Camera-type eye (tissue), 1 donor: ENCODE data around the gene POLDIP2. TPM values are rescaled to one million over a fixed set of nuclear protein-coding genes. Genes with fewer than 3 reads are reported as not detected.

ENCODE experiments used
- total RNA-seq: library from RNA; depleted of rRNA; stranded (reverse); fragments of >200 nt; gene quantifications from one replicate; pipeline ENCODE4 v1.2.3, GENCODE V29; 2014

Gene POLDIP2, protein sequence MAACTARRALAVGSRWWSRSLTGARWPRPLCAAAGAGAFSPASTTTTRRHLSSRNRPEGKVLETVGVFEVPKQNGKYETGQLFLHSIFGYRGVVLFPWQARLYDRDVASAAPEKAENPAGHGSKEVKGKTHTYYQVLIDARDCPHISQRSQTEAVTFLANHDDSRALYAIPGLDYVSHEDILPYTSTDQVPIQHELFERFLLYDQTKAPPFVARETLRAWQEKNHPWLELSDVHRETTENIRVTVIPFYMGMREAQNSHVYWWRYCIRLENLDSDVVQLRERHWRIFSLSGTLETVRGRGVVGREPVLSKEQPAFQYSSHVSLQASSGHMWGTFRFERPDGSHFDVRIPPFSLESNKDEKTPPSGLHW
- 52.9 TPM for total RNA-seq

DNA sequence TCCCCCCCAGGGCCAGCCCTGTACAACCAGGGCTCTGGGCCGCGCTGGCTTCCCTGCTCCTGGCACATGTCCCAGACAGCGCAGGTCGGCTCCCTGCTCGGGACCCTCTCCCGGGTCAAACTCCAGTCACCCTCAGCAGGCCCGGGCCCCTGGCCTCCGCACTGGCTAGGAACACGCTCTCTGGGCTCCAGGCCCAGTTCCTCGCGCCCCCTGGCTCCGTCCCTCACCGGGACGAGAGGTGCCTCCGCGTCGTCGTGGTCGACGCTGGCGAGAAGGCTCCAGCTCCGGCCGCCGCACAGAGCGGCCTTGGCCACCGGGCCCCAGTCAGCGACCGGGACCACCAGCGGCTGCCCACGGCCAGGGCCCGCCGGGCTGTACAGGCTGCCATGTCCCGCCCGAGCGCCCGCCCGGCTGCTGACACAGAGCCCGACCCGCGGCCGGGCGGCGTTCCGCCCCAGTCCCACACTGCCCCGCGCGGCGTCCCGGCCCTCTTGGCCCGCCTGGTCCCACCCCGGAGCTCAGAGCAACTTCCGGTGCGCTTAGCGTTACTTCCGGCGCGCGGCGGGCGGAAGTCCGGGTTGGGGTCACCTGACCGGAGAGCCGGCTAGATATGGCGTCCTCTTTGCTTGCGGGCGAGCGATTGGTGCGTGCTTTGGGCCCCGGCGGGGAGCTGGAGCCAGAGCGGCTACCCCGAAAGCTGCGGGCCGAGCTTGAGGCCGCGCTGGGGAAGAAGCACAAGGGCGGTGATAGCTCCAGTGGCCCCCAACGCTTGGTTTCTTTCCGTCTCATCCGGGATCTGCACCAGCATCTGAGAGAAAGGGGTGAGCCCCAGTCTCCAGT lies at the start of gene POLDIP2:
TSS of gene POLDIP2 (minus strand) at position 467 of the 840 bp plus-strand sequence. CDS start at position 388, 79 bp downstream.

DNA sequence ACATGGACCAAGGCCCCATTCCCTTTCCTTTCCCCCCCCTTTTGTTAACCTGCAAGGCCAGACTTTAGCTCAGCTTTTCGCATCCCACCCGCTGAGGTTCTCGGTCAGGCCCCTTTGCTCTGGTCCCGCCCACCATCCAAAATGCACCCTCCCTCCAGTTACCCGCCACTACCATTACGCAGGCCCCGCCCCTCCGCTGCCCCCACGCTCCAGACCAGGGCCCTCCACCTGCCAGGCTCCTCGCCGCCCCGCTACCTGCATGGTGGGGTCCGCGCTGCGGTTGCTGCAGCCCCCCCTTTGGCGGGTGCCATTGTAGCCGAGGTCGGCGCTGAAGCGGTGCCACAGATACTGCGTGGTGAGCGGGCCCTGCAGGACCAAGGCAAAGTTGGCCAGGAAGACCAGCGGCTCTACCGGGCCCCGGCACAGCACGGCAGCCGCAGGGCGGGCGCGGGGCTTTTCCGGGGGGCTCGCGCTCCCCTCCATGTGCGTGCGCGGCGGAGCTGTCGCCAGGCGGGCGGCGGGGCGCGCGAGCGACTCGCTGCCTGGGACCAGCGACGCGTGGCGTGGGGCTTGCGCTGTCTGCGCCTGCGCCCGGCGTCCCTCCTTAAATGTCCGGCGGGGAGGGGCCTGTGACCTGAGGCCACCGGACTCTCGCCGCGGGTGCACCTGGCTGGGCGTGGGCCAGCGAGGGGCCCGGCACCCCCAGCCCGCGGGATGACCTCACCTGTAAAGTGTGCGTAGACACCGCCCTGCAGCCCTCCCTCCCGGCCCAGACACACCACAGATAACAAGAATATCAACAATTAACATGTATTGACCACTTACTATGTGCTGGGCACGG lies 48.5 kb upstream of the POLDIP2 start, which contains the start of gene SLC46A1:
TSS of gene SLC46A1 (minus strand) at position 581 of the 841 bp plus-strand sequence. CDS start at position 483, 98 bp downstream.

DNA sequence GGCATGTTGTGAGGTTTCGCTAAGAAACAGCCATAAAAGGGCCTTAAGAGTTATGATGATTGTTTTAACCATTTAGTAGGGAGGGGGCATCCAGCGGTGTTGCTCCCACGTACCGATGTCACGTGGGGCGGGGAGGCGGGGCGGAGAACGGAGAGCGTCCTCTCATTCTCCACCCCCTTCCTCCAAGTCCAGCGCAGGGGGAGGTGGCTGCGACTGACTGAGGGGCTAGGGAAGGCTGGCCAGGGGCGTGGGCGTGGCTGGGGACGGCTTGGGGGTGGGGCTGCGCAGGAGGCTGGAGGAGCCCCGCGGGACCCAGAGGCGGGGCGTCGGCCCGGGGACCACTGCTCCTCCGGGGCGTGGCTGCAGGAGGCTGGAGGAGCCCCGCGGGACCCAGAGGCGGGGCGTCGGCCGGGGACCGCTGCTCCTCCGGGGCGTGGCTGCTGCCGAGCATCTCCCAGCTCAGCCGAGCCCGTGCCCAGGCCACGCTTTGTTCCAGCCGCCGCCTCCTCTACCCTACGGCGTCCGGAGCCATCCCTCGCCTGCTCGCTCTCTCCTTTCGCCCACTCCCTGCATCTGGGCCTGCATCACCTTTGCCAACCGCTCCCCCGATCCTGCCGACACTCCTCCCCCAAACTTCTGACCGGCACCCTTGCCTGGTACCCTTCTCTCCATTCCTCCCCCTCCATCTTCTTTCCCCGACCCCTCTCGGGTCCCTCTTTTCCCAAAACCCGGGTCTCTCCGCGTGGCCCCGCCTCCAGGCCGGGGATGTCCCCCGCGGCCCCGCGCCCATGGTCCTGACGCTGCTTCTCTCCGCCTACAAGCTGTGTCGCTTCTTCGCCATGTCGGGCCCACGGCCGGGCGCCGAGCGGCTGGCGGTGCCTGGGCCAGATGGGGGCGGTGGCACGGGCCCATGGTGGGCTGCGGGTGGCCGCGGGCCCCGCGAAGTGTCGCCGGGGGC lies 14.2 kb upstream of the POLDIP2 start, which contains the start of gene SARM1:
TSS of gene SARM1 (plus strand) at position 450 of the 958 bp plus-strand sequence. CDS start at position 789, 339 bp downstream.

DNA sequence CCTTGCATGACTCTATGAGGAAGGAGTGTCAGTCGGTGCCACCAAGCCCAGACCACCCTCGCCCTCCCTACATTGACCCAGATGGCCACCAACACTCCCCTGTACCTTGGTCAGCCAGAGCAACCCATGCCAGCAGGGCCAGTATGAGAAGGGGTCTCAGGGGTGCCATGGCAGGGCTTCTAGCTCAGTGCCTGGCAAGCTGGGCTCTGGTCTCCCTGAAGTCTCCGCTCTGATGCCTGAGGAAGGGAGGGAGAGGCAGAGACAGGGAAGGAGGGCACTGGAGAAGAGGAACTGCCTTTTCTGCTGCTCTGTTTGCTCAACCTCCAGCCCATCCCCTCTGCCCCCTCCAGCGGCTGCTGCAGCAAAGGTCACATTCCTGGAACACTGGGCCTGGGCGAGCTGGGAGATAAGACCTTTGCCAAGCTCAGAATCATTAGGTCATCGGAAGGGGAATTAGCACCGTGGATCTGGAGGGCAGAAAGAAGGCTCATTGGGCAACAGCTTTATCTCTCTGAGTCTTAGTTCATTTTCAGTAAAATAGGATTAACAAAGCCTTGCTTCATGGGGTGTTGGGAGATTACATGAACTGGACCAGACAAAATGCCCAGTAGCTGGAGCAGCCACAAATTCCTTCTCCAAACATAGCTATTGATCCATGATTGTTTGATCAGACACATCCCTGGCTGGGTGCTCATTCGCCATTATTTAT lies 12.9 kb upstream of the POLDIP2 start, which contains the start of gene VTN:
TSS of gene VTN (minus strand) at position 273 of the 709 bp plus-strand sequence. CDS start at position 169, 104 bp downstream.

DNA sequence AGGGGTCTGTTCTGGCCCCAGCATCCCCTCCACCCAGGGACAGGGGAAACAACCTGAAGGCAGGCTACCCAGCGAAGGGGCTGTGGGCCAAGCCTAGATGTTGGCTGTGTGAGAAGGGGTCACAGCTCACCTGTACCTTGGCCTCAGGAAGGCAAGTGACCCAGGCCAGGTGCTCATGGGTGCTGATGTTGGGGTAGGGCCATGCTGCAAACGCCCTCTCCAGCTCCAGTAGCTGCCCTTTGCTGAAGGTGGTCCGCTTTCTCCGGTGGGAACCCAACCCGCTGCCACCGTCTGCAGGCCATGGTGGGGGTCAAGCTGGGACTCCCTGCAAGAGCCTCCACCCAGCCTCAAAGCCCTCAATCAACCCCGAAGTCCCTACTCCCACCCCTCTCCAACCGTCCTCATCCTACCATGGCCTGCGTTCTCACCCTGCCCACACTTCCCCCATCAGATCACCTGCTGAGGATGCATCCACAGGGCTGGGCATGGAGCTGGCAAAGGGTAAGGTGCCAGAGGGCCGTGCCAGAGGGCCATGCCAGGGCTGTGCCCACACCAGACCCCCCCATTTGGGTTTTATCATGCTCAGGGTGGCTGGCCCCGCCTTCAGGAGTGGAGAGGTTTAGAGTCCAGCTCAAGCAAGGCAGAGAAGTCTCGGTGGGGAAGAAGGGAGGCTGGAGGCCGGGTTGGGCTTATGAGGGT lies 7.5 kb upstream of the POLDIP2 start, which contains the start of gene SEBOX:
TSS of gene SEBOX (minus strand) at position 535 of the 699 bp plus-strand sequence. CDS start at position 487, 48 bp downstream.

DNA sequence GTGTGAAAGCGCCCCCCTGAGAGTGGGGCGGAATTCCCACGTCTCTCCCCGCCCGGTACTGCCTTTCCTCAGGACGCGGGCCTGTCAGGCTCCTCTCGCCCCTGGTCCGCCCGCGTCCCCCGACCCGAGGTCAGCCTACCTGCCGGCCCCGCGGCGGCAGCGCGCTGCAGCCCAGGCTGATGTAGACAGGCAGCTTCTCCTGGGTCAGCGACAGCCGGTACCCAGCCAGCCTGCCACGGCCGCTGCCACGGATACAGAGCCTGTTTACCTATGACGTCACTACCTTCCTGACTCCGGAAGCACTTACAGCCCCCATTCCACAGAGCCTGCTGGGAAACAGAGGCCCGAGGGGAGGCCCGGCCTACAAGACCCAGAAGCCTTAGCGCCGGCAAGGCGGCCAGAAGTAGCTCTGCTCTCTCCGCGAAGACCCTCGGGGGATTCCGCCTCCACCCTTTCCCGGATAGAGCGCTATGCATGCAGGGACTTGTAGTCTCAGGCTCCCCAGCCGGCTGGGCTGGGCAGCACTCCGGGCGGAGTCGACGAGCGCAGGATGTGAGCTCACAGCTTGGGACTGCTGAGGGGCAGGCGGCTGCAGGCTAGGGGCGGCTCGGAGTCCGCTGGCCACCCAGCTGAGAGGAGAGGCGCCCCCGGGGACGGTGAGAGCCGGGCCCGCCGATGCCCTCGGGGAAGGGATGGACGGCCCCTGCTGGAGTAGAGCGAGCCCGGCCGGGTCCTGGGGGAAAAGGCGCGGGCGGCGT lies 21.9 kb downstream of the POLDIP2 start, which contains the start of the genes IFT20 and TNFAIP1:
TSS of gene IFT20 (minus strand) at position 272 of the 758 bp plus-strand sequence. CDS start 3,487 bp downstream, outside the sequence.
TSS of gene TNFAIP1 (plus strand) at position 561 of the 758 bp plus-strand sequence. CDS start 3,761 bp downstream, outside the sequence.

DNA sequence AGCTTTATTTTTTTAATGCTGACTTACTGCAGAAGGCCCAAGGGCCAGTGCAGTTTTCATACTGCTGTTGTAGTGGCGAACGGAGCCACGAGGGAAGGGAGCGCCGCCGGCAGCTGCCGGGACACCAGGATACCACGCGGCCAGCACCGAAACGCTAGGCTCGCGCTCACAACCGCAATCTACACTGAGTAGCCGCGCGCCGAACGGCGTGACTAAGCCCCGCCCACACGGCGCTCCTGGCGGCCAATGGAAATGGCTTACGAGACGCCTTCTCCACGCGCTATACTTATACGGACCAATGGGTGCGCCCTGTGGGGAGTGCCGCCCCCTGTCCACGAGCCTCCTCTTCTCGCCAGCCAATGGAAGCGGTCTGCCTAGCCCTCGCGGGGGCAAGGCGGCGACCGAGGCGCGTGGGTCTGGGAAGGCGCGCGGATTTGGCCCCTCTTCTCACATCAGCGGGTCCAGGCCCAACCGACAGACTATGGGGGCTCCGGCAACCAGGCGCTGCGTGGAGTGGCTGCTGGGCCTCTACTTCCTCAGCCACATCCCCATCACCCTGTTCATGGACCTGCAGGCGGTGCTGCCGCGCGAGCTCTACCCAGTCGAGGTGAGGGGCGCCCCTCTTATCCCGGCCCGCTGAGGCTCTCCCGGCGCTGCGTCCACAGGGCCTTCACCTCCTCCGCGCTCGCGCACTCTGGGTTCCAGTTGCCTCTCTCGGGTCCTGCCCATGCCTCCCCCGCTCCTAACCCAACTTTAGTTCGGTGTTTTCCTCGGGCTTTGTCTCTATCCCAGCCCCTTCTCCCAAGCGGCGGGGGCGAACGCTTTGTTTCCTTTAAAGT lies 38.3 kb downstream of the POLDIP2 start, which contains the start of gene TMEM97:
TSS of gene TMEM97 (plus strand) at position 442 of the 839 bp plus-strand sequence. CDS start at position 482, 40 bp downstream.

Other genes starting within 250 kb of the POLDIP2 start
- gene TMEM97, start 38.3 kb downstream of the POLDIP2 start, total RNA-seq, result 18.7 TPM
- 59.0 TPM for gene IFT20, start 22.1 kb downstream of the POLDIP2 start, total RNA-seq
- gene TNFAIP1, start 21.8 kb downstream of the POLDIP2 start, total RNA-seq, result 30.8 TPM
- gene SEBOX, start 7.7 kb upstream of the POLDIP2 start, total RNA-seq, result not detected
- 7.7 TPM for gene VTN, start 12.8 kb upstream of the POLDIP2 start, total RNA-seq
- gene SARM1, start 14.2 kb upstream of the POLDIP2 start, total RNA-seq, result 33.6 TPM
- 21.6 TPM for gene SLC46A1, start 48.7 kb upstream of the POLDIP2 start, total RNA-seq
- 1.3 TPM for gene SLC13A2, start 116.1 kb upstream of the POLDIP2 start, total RNA-seq
- not detected for gene FOXN1, start 148.8 kb upstream of the POLDIP2 start, total RNA-seq
- 288 TPM for gene UNC119, start 195.1 kb upstream of the POLDIP2 start, total RNA-seq
- gene PIGS, start 214.0 kb upstream of the POLDIP2 start, total RNA-seq, result 44.8 TPM
- gene ALDOC, start 219.4 kb upstream of the POLDIP2 start, total RNA-seq, result 134 TPM
- 17.5 TPM for gene SPAG5, start 241.5 kb upstream of the POLDIP2 start, total RNA-seq